DLD1 (cell line): ENCODE results near the gene HIKESHI.

Source experiments
- in situ Hi-C: cut with HindIII; loops from 2 replicates; pipeline ENCODE4 v1.10.0; 2017; ENCODE audit warnings: low sequenced_read_pairs

HIKESHI gene

GRCh38 chr11:86374069-86374468, 72.0 kb downstream of the HIKESHI start:
- in situ Hi-C loops = no loop called here

- in situ Hi-C loops = no loop called here
Observed at GRCh38 chr11:86374586-86374985, 72.5 kb downstream of the HIKESHI start, which contains the start of gene CCDC81. Gene CCDC81 (plus strand): TSS chr11:86374887. CDS start chr11:86375164, 277 bp downstream.

GRCh38 chr11:86377972-86378371, 75.9 kb downstream of the HIKESHI start:
- in situ Hi-C loops = no loop called here

DNA sequence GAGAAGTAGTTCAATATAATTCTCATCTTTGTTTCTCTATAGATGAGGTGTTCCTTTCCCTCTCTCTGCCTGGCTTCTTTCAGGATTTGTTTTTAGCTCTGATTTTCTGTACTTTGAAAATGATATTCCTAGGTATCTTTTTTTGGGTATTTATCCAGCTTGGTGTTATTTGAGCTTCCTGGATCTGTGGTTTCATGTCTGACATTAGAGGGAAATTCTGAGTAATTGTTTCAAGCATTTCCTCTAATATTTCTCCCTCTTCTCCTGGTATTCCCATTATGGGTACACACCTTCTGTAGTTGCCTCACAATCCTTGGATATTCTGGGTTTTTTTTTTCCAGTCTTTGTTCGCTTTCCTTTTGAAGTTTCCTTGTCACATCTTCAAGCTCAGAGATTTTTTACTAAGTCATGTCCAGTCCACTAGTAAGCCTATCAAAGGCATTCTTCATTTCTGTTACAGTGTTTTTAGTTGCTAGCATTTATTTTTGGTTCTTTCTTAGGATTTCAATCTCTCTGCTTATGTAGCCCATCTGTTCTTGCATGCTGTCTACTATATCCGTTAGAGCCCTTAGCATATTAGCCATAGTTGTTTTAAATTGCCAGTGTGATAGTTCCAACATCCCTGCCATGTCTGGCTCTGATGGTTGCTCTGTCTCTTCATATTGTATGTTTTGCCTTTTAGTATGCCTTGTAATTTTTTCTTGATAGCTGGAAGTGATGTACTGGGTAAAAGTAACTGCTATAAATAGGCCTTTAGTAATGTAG, 78.4 kb downstream of the HIKESHI start:
- in situ Hi-C loops = no loop called here

DNA sequence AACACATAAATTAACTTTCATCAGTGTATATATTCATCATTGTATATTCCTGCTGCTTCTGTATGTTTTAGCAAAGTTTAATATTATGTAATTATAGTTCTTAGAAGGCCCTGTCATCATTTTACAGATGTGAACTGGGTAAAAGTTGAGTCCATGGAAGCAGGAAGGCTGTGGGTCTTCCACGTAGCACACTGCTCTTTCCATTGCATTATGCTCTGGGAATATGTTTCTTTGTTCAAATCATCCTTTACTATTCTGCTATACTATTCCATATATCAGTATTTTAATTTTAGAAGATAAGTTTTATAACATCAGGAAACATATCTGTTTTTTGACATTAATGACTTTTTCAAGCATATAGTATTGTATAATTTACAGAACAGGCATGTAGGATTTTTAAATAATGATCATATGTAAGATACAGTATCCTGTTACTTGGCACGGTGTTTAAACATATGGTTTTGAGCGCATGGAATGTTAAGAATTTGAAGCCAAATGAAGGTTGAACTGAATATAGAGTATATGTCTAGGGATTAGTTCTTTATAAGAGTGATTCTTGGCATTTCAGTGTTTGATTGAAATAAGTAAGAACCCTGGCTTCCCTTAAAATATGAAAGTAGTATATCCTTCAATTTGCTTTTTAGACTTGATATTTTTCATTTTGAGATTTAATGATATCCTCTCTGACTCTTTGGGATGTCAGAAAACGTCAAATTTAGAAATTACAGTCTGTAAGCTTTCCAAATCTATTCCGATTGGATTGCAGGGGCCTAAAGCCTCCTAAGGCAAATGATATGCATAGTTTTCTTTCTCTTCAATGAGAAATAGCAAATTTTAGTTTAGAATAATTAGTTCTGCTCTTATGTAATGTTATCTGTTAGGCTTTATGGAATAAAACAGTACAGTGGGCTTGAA, 81.3 kb downstream of the HIKESHI start:
- in situ Hi-C loops = no loop called here

- in situ Hi-C loops = no loop called here
Observed at GRCh38 chr11:86386283-86386682, 84.2 kb downstream of the HIKESHI start.

DNA sequence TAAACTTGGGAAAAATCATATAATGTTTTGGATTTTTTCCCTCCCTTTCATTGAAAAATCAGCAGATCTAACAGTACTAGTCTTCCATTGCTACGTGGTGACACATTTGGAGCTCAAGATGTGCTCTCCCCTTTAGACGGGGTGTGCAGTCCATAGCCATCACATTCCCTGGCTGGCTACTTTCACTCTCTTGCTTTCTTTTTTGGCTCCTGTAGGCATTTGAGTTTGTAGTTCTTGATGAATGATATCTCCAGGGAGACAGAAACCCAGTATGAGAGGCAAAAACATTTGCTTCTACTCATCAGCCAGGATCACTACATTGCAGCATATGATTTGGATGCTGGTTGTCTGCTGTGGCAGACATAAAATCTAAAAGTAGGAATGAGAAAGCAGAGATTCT, 84.7 kb downstream of the HIKESHI start:
- in situ Hi-C loops = no loop called here

DNA sequence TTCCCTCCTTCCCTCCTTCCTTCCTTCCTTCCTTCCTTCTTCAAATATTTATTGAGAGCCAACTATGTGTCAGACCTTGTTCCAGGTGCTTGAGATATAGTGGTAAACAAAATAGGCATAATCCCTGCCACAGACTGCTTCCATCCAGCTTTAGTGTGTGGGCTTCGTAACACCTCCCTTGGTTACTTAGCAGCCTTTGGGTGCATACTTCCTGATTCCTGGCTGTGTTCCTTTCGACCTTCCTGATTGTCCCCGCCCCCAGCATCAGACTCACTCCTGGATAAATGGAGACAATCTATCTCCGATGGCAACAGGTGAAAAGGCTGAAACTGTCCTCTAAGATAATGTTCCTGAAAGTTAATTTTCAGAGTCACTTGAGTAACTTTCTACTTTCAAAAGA, 86.2 kb downstream of the HIKESHI start:
- in situ Hi-C loops = no loop called here

DNA sequence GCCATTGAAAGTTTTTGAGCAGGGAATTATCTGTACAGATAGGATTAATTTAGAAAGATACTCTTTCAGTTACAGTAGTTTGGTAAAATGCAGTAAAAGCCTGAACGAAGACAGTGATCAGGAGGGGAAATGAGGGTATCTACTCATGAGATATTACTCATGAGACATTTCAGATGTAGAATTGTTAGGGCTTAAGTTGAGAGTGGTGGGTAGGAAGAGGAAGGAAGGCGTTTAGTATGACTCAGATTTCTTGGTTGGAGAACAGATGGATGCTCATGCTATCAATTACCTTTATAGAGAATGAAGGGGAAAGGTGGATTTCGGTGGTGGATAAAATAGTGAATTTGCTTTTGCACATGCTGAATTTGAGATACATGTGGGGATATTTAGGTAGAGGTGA, 88.4 kb downstream of the HIKESHI start:
- in situ Hi-C loops = no loop called here

DNA sequence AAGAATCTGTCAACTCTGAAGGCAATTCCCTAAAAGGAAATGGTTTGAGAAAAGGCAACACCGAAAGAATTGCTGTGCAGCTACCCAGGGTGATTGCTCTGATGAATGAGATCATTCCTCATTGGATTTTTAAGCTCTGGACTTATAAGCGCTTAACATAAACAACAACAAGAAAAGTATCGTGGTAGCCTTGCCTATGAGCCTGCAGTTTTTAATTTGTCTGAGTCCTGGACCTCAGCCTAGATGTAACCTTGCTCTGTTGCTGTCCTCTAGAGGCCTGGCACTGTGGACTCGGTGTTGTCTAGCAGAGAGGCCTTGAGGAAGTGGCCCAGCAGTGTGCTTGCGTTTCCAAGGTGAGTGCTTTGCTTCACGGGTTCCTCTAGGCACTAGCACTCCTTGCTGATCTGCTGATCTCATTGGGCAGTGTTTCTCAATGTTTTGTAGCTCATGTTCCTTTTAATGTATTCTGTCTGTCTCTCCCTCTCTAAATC, 93.1 kb downstream of the HIKESHI start:
- in situ Hi-C loops = no loop called here
